MM.1S (cell line): ENCODE measurements around the gene PTPRR.

Source experiments
- EZH2 ChIP-seq: fragments of 300-600 bp; sonication (generic); optimal IDR thresholded peaks from 2 replicates; pipeline ENCODE3; 2017; ENCODE audit warnings: low read depth, mild to moderate bottlenecking, antibody characterized with exemption, low read length, mixed read lengths
- TF ChIP-seq, protein P1 (sequence below): fragments of 300-600 bp; sonication (generic); IDR thresholded peaks from 2 replicates; pipeline ENCODE4 v1.5.1; 2016; ENCODE audit warnings: antibody characterized with exemption, low read length, mixed read lengths

DNA sequence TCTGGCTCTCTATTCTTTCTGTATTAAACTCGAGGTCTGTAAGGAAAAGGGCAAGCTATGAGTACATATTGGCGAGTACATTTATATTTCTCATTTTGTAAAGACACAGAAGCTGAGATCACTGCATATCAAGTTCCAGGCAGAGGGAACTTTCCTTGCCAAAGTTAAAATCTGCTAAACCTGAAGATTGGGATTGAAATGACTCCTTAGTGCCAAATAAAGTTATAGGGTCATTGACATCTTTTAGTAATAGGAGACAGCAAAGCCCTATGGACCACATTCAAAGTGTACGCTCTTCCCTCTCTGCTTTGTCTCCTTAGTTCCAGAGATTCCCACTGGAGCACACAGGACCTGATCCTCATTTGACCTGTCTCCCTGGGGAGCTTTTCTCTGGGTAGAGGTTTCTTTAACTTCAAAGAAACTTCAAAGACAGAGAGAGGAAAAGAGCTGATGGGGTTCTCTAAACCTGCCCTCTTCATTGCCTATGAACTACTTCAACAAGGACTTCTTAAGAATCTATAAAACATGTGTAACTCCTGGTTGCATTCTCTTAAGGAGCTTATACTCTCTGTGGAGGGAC is 42.6 kb upstream of the PTPRR start:
- TF ChIP-seq, protein P1, sequence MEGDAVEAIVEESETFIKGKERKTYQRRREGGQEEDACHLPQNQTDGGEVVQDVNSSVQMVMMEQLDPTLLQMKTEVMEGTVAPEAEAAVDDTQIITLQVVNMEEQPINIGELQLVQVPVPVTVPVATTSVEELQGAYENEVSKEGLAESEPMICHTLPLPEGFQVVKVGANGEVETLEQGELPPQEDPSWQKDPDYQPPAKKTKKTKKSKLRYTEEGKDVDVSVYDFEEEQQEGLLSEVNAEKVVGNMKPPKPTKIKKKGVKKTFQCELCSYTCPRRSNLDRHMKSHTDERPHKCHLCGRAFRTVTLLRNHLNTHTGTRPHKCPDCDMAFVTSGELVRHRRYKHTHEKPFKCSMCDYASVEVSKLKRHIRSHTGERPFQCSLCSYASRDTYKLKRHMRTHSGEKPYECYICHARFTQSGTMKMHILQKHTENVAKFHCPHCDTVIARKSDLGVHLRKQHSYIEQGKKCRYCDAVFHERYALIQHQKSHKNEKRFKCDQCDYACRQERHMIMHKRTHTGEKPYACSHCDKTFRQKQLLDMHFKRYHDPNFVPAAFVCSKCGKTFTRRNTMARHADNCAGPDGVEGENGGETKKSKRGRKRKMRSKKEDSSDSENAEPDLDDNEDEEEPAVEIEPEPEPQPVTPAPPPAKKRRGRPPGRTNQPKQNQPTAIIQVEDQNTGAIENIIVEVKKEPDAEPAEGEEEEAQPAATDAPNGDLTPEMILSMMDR: no peak
- no peak for TF ChIP-seq EZH2
